GDM1 (cell line): ENCODE data around the gene TTN.

Experiments
- DNase-seq: peaks from one replicate; lab custom pipeline; 2025; lab: John Stamatoyannopoulos, UW

The TTN gene

GRCh38 chr2:178650554-178650953, 156.7 kb downstream of the TTN start:
- DNase-seq: no peak

- no peak for DNase-seq
These were observed 162.3 kb downstream of the TTN start for GRCh38 chr2:178644919-178645318.

GRCh38 chr2:178641498-178641897, 165.7 kb downstream of the TTN start:
- no peak for DNase-seq

- DNase-seq: no peak
These were observed 171.3 kb downstream of the TTN start for GRCh38 chr2:178635897-178636296.

DNA sequence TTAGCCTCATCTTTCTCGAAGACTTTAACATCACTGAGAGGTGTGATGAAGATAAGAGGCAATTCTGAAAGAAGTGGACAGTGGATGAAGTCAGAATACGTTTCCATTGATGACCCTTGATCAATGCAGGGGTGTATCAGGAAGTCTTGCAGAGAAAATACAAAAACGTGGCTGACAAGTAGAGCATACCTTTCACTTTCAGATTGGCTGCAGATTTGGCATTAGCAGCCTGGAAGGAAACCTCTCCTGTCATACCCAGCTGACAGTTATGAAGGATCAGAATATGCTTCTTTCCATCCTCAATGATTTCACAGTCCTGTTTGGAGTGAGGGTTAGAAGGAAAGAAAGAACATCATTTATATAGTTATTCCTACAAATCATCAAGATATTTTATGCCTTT, 174.5 kb downstream of the TTN start:
- DNase-seq: no peak

- no peak for DNase-seq
These were observed 176.6 kb downstream of the TTN start for GRCh38 chr2:178630581-178630980.

DNA sequence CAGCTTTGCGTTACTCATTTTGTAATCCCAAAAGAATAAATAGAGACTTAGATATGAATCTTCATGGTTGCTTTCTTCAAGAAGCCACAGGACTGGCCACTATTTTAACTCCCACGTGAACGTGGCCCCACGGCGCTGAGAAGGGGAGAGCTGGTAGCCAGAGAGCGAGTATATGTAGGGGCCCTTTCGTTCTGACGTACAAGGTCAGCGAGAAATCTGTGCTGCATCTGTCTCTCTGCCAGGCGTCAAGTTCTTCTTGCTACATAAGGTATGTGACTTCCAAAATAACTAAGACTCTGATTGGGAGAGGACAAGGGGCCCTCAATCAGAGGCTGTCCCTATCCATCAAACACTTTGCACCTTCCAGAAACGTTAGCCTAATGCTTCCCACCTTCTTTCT, 177.8 kb downstream of the TTN start:
- no peak for DNase-seq

DNA sequence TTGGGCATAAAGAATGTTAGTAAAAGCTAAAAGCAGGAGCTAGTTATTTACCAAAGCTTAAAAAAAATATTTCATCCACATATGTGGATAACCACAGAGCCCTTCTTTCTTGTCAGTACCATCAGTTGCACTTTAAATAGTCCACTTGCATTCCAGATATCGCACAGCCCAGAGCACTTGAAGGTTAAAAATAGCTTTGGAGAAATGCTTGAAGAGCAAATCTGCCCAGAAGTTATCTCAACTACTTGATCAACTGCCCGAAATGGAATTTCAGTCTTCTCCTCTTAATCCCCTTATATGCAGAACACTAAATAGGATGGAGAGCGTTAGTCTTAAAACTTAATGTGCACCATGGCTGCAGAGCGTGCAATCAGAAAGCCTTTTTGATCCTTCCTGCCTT, 178.6 kb downstream of the TTN start:
- no peak for DNase-seq

DNA sequence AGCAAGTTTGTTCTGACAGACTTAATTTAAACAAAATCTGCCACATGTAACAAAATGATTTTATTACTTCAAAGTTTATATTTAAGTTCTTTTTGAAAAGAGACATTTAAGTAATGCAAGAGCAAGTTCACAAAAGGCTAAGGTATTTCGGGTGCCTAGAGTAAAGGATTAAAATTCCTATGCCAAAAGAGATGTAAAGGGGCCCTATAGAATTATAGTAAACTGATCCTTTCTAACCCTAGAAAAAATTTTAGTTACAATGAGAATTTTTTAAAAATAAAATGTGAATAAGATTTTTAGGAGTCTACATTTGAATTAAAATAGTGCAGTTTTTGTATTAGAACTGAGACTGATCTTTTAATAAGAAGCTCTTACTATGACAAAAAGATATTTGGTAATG, 179.8 kb downstream of the TTN start:
- no peak for DNase-seq

DNA sequence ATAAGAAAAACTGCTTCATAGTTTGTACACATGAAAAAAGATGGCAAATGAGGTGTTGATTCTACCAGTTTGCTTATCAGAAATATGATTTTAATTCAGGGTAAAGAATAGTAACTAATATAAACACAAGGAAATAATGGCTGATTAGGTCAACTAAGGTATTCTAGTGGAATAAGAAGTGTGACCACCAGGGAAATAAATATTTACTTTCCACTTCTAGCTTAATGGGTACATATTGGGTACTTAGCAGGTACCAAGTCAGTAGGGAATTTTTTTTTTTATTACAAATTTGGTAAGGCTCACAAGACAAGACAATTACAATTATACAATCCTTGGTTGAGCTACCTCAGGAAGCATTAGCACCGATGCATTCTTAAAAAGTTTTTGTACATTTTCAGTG, 191.3 kb downstream of the TTN start:
- DNase-seq: no peak

DNA sequence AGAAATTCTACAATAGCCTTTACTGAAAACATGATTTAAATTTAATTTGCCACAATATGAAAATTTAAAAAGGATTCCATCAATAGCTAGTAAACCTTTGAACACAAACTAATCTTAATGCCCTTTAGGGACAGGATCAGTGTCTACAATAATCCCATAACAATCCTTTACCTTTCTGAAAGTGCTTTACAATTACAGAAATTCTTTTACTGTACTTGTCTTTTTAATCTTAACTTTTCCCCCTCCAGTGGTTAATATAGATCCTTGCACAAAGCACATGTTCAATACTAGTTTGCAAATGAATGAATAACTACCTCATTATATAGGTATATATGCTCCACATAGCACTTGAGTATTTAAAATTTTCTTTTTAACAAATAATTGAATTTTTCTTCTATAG, 204.3 kb downstream of the TTN start:
- no peak for DNase-seq

- DNase-seq: no peak
These were observed 214.6 kb downstream of the TTN start for GRCh38 chr2:178592655-178593054.

- no peak for DNase-seq
These were observed 217.9 kb downstream of the TTN start for GRCh38 chr2:178589335-178589734.

GRCh38 chr2:178584666-178585065, 222.6 kb downstream of the TTN start:
- no peak for DNase-seq

DNA sequence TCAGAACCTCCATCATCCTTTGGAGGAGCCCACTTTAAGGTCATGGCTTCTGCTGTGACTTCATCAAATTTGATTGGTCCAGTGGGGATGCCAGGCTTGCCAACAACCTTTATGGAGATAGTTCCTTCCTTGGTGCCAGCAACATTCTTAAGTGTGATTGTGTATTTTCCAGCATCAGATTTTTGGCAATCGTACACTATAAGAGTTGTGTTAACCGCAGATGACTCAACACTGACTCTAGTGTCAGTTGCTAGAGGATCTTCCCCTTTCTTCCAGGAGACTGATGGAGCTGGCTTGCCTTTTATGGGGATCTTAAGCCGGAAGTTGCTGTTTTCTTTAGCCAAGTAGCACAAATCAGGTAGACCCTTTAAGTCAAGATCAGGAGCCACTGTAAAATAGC, 228.2 kb downstream of the TTN start:
- no peak for DNase-seq

DNA sequence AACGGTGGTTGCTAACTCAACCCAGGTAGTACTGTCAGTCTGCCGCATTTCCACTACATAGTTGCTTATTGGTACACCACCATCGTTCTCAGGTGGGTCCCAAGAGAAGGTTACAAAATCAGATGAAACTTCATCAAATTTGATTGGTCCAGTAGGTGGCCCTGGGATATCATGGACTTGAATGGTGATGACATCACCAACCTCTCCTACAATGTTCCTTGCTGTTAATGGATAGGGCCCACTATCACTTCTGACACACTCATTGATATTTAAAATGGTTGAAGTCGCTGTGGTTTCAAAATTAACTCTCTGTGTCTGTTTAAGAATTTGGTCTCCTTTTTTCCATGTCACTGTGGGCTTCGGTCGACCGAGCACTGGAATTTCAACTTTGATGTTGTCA, 232.4 kb downstream of the TTN start:
- no peak for DNase-seq

DNA sequence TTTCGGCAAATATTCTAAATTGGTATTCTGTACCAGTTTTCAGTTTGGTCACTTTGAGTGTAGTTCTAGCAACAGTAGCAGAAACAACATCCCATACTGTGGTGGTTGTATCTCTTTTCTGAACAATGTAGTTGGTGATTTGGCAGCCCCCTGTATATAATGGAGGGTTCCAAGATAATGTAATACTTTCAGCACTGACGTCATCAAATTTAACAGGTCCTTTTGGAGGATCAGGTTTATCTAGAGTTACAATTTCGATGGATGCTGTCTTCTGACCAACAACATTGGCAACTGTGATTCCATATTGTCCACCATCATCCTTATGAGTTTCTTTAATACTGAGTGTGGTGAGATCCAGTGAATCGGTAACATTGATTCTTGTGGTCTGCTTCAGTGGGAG, 239.0 kb downstream of the TTN start:
- DNase-seq: no peak

- no peak for DNase-seq
These were observed 254.2 kb downstream of the TTN start for GRCh38 chr2:178553047-178553446.

DNA sequence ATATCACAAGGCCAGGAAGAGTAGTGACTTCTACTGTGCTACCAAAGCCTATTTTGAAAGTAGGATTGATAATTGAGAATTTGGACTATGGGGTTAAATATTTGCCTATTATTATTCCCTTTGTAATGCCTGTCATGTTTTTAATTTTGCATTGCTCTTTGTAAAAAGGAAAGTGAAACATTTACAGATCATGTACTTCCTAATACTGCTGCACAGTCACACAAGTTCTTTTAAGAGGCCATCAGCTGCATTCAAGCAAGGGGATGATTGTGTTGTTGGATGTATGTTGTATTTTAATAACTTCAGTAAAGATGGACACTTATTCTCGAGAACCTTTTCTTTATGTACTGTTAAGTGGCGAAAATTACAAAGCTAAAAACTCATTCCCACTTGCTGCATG, 256.9 kb downstream of the TTN start:
- DNase-seq: no peak

- DNase-seq: no peak
These were observed 264.7 kb downstream of the TTN start for GRCh38 chr2:178542569-178542968.

DNA sequence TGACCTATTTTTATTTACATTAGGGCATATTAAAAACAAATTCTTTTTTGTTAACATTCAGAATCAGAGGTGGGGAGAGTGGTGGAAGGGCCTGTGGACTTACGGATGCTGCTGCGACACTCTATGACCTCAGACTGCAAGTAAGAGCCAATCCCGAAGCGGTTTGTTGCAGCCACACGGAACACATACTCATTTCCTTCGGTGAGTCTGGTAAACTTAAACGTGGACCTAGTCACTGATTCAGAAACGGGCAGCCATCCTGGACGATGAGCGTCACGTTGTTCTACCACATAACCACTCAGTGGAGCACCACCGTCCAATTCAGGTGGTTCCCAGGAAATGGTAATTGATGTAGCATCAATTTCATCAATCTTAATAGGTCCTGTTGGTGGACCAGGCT, 265.1 kb downstream of the TTN start:
- no peak for DNase-seq

DNA sequence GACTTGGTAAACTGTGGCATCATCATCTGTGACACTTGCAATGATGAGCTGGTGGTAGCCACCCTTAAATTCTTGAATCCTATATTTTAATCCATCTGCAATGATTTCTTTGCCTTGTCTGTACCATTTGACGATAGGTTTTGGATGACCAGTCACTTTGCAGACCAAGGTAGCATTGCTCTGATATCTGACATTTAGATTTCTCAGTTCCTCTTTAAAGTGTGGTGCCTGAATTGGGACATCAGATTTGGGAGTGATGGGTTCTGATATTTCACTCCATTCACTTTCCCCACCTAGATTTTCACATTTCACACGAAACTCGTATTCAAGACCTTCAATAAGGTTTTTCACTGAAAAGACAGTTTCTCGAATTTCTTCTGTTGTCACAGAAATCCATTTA, 271.2 kb downstream of the TTN start:
- no peak for DNase-seq

DNA sequence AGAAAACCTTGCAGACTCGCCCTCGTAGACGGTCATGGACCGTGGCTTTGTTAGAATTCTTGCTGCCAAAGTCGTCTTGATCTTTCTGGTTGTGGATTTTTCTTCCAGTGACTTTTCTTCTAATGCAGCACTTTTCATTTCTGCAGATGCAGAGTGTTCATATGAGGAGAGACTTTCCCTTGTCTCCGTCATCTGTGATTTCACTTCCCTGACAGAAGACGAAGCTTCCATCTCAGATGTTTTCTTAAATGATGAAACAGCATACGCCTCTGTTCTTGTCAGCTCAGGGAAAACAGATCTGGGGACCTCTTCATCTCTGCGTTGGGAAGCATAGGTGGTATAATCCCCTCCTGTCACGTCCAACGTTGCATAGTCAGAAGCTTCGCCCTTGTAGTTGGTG, 276.1 kb downstream of the TTN start:
- no peak for DNase-seq

GRCh38 chr2:178530625-178531142, 276.5 kb downstream of the TTN start:
- no peak for DNase-seq

DNA sequence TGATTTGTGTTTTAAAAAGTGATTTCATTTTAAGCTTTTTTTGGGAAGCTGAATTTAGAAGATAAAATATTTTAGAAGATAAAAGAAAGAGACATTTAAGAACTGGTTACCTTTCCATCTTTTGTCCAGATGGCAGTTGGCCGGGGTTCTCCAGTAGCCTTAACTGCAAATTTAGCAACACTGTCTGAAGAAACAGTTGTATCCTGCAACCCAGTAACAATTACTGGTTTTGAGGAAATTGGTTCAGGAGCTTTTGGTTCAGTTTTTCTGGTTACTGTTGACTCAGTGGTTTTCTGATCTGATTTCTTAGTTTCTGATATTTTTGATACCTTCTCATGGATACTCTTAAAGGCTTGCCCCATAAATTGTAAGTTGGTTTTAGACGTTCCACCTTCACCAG, 277.1 kb downstream of the TTN start:
- DNase-seq: no peak
